LNCAP (cell line): ENCODE measurements around the gene LIX1.

Source experiments
- TF ChIP-seq, protein P1 (sequence below): fragments of 450-650 bp; IDR thresholded peaks from 2 replicates; pipeline ENCODE4 v1.5.1; 2017; ENCODE audit warnings: mild to moderate bottlenecking

Gene LIX1

DNA sequence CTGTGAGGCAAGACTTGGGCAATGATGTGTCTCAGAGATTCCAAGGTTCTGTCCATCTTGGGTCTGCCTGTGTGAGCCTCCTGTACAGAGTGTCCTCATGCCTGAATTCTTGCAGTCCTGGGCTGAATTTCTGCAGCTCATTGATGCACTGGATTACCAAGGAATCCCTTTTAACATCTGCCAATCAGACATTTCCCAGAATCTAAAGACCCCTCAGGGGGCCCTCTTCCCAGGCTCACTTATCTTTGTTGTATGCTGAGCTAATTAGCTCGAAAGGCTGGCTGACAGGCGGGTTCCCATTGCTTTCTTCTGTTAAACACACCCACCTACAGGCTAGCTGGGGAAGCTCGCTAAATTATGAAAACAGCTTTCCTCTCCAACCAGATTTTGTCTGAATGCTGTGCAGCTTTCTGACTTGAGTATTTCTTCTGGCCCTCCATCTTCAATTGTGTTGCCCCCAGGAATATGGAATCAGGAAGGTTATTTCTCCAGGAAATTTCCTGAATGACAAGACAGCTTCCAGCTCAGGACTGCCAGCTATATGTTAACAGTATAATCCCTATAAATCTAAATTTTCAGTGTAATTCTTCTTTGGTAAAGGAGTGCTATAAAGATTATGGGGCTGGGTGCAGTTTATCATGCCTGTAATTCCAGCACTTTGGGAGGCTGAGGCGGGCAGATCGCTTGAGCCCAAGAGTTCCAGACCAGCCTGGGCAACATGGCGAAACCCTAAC lies at the start of gene LIX1:
LIX1 (minus strand) TSS at position 91 of the 734 bp plus-strand sequence; CDS start at position 56, 35 bp downstream.
- TF ChIP-seq, protein P1, sequence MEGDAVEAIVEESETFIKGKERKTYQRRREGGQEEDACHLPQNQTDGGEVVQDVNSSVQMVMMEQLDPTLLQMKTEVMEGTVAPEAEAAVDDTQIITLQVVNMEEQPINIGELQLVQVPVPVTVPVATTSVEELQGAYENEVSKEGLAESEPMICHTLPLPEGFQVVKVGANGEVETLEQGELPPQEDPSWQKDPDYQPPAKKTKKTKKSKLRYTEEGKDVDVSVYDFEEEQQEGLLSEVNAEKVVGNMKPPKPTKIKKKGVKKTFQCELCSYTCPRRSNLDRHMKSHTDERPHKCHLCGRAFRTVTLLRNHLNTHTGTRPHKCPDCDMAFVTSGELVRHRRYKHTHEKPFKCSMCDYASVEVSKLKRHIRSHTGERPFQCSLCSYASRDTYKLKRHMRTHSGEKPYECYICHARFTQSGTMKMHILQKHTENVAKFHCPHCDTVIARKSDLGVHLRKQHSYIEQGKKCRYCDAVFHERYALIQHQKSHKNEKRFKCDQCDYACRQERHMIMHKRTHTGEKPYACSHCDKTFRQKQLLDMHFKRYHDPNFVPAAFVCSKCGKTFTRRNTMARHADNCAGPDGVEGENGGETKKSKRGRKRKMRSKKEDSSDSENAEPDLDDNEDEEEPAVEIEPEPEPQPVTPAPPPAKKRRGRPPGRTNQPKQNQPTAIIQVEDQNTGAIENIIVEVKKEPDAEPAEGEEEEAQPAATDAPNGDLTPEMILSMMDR = peak; percentile 69

DNA sequence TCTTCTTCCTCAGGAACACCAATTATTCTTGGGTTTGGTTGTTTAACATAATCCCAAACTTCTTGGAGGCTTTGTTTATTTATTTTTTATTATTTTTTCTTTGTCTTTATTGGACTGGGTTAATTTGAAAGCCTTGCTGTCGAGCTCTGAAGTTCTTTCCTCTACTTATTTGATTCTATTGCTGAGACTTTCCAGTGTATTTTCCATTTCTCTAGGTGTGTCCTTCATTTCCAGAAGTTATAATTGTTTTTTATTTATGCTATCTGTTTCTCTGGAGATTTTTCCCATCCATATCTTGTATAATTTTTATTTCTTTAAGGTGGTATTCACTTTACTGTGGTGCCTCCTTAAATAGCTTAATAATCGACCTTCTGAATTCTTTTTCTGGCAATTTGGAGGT lies 49.5 kb upstream of the LIX1 start:
- TF ChIP-seq, protein P1 = no peak

DNA sequence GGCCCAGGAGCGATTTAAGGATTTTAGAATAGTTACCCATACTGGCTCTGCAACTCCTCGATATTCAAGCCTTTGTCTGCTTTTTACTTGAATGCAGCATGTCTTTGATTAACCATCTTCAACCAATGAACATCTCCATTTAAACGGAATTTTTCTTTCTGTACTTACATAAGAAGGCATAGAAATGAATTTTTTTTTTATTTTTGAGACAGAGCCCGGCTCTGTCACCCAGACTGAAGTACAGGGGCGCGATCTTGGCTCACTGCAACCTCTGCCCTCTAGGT lies 41.5 kb upstream of the LIX1 start:
- TF ChIP-seq, protein P1 = no peak

DNA sequence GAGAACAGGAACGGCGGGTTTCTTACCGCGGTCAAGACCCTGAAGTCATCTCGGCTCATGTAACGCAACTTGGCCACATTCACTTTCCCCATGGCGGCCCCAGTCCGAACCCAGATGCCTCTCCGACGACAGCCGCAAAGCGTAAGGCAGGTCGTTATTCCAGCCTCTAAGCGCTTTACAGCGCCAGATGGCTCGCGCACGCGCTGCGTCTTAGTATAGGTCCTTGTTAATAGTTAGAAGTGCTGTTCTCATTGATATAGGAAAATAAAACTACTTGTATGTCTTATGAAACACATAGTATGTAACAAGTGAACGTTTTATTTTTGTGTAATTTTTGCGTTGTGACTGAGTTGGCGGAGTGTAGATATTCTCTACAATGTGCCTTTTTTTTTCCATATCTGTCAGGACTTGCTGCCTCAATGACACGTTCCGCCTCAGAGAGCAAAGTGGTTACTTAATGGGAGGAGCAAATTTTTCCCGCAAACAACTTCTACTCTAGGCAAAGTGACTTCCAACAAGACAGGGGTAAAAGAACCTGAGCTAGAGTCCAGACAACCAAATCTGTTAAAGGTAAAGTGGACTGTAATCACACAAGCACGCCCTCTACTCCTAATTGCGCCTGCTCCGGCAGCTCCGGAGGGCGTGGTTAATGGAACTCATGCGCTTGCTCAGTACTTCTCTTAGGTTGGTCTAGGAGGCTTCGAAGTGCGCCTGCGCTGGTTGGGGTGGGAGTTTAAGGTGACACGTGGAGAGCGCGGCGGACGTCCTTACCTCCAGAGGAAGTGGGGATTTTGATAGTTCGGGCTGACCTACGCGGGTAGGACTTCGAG lies 40.9 kb upstream of the LIX1 start, which contains the start of gene RIOK2:
RIOK2 (minus strand) TSS at position 148 of the 830 bp plus-strand sequence; CDS start at position 92, 56 bp downstream.
- TF ChIP-seq, protein P1 = no peak

DNA sequence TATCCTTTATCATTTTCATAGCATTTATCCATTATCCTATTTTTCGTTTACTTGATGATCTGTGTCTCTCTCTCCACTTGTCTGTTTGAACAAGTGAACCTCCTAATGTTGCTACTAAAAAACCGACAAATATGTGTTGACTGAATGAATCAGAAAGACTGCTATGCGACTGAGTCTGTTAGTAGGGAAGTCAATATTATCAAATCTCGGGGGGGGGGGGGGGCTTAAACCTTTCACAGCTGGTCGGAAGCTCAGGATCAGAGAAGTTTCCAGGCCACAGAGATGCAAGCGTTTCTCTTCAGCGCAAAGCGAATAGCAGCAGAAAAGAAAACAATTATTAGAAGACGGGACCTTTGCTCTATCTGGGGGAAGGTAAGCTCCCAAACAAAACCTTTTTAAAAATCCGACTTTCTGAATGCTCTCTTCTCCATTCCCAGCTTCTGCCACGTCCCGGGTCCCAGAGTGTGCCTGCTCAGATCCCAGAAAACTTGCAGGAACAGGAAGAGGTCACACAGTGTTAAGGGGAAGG lies 40.2 kb upstream of the LIX1 start:
- TF ChIP-seq, protein P1 = no peak

DNA sequence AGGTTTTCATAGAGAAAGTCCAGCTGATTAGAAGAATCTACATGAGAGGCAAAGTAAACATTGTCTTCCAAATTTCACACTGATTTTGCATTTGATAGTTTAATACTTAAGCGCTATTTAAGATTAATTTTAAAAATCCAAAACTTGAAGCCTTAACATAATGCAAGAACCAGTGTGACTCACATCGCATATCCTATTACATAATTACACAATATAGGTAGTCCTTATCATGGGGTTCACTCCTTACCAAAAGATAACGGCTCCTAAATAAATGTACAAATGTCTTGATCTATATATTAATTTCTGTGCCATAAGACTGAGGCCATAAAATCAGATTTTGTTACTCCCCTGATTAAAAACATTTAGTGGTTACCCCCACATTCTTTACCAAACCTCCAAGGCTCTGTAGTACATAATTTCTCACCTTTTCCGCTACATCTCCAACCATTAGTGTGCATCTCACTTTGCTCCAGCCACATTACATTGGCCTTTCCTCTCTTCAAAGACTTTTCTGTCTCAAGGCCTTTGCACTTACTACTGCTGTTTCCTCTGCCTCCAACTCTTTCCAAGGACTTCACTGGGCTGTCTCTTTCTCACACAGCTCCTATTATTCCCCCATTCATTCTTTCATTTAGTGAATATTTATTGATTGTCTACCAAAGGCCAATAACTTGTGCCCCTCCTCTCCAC lies 39.6 kb upstream of the LIX1 start:
- TF ChIP-seq, protein P1 = no peak

DNA sequence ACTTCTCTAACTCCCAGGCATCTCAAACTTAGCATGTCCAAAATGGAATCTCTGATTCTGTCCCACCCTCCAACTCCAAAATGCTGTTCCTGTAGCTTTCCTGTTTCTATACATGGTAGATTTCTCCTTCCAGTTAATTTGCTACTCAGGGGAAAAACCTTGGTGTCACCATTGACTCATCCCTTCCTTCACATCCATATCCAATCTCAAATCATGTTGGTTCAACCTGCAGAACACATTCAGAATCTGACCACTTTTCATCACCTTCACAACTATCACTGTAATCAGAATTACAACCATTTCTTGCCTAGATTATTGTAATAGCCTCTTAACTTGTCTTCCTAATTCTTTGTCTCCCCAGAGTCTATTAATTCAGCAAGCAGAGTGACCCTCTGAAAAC lies 29.8 kb upstream of the LIX1 start:
- TF ChIP-seq, protein P1 = no peak
